Tracheal epithelial cell (primary cell): ENCODE measurements around the gene GDAP1L1. TPM values are rescaled to one million over a fixed set of nuclear protein-coding genes. Genes with fewer than 3 reads are reported as not detected.

ENCODE experiments used
- total RNA-seq: library from RNA; depleted of rRNA; stranded (reverse); fragments of >200 nt; gene quantifications from 2 replicates; pipeline ENCODE4 v1.2.1, GENCODE V29; 2014

GDAP1L1 gene
- total RNA-seq: not detected in 2 replicates

GRCh38 chr20:44247131-44247571 is at the start of gene GDAP1L1:
GDAP1L1 (plus strand) TSS chr20:44247308; CDS start chr20:44247335, 27 bp downstream.

GRCh38 chr20:44210406-44211176 is 36.5 kb upstream of the GDAP1L1 start, which contains the start of gene OSER1:
OSER1 (minus strand) TSS chr20:44210771; CDS start chr20:44206957, 3,814 bp downstream.

GRCh38 chr20:44310664-44311639 is 63.8 kb downstream of the GDAP1L1 start, which contains the start of gene FITM2:
FITM2 (minus strand) TSS chr20:44311202; CDS start chr20:44311148, 54 bp downstream.

Other genes starting within 250 kb of the GDAP1L1 start
- under 0.01 and 6.0 TPM in 2 replicates for gene JPH2, start 60.1 kb upstream of the GDAP1L1 start, total RNA-seq
- 44.6 and 60.1 TPM in 2 replicates for gene OSER1, start 36.5 kb upstream of the GDAP1L1 start, total RNA-seq
- 3.4 and 4.5 TPM in 2 replicates for gene FITM2, start 63.9 kb downstream of the GDAP1L1 start, total RNA-seq
- not detected in 2 replicates for gene R3HDML, start 89.7 kb downstream of the GDAP1L1 start, total RNA-seq
- under 0.01 TPM in 1 of 2 replicates, not detected in the other for gene HNF4A, start 108.4 kb downstream of the GDAP1L1 start, total RNA-seq
- gene TTPAL, start 228.6 kb downstream of the GDAP1L1 start, total RNA-seq: 14.1 and 20.2 TPM in 2 replicates